NCI-H1105 (cell line): ENCODE results near the gene NKD1.
"Not testable (repeated sequence)": the region's sequence is repeated elsewhere in the genome, so short reads cannot be mapped to it uniquely, and the experiment has no call there.

Source experiments
- DNase-seq: peaks from one replicate; lab custom pipeline; 2025; lab: John Stamatoyannopoulos, UW

Gene NKD1

GRCh38 chr16:50578137-50578536 is 29.9 kb downstream of the NKD1 start:
- DNase-seq = no peak

DNA sequence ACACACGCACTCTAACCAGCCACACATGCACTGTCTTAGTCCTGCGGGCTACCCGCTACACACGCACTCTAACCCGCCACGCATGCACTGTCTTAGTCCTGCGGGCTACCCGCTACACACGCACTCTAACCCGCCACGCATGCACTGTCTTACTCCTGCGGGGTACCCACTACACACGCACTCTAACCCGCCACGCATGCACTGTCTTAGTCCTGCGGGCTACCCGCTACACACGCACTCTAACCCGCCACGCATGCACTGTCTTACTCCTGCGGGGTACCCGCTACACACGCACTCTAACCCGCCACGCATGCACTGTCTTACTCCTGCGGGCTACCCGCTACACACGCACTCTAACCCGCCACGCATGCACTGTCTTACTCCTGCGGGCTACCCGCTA is 31.2 kb downstream of the NKD1 start:
- DNase-seq = not testable (repeated sequence)

DNA sequence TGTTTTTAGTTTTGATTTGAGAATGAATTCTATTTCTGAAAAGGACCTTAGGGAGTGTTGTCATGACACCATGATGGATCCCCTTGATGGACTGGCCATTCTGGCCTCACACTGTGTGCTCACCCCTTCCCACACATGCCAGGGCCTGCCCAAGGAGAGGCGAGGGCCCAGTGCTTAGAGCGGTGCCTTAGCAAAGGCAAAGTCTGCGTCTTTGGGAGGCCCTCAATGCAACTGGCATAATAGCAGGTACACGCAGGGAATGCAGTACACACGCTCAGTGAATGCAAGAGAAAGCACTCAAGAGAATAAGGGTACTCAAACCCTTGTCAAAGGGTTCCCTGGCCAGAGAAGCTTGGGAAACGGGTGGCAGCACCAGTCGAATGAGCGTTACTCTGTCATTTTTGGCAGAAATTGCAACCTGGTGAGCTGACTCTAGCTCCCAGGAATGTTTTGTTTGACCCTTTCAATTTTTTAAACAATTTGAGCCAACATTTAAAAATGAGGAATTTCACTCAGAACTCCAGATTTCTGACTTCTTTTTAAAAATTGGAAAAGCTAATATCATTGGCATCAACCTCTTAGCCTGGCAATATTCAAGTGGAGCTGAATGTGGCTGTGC is 32.1 kb downstream of the NKD1 start:
- no peak for DNase-seq

DNA sequence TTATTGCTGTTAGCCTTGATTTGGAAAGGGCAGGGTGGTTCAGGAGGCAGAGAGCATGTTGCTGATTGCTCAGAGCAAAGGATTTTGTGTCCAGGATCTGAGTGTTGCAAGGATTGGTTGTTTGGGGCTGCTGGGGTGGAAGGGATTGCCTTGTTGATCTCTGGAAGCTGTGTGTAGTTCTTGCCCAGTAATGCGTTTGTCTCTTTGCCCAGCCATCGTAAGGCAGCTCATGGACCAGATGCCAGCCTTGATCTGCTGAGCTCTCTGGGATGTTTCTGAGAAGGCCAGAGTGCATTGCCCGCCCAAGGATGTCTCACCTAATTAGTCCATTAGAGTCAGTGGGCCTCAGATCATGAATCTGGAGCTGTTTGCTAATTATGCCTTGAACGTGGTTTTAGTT is 33.6 kb downstream of the NKD1 start:
- no peak for DNase-seq

- no peak for DNase-seq
Observed at GRCh38 chr16:50583211-50583610, 35.0 kb downstream of the NKD1 start.

DNA sequence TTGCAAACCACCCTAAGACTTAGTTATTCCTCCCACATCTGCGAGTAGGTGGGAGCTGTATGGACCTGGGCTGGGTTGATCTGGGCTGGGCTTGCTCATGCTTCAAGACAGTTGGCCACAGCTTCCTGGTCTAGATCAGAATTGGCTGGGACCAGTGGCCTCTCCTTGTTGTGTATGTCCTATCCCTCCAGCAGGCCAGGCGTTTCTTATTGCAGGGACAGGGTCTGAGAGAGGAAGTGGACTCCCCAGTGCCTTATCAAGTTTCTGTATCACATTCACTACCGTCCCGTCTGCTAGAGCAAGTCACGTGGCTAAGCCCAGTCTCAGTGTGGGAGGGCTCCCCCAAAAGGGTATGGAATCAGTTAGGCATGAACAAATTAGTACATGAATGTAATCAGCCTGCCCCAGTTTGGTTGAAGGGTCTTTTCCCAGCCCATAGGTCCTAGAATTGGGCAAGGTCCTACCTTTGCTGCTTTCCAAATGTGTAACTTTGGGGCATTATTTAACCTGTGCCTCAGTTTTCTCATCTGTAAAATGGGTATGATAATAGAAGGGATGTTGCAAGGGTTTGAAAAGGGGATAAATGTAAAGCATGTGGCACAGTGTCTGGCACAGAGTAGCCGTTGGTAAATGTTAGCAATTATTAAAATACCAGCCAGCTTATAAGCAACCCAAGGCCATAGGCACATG is 36.0 kb downstream of the NKD1 start:
- DNase-seq = no peak

DNA sequence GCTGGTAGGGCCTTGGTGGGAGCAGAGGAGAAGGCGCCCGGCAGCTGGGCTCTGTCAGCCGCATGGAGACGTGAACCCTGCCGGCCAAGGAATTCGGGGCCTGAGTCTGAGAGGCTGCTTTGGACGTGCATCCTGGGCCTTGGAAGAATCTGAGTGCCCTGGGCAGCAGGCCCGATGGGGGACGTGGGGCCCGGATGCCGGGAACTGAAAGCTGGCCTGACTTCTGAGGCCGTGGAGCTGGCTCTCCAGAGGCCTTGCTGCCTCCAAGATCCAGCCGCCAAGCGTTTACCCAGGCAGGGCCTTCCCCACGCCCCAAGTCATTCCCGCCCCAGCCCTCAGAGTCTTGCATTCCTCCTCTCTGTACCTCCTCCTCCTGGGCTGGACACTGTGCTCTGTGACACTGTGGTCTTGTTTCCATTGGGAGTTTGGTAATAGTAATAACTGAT is 37.2 kb downstream of the NKD1 start:
- no peak for DNase-seq

DNA sequence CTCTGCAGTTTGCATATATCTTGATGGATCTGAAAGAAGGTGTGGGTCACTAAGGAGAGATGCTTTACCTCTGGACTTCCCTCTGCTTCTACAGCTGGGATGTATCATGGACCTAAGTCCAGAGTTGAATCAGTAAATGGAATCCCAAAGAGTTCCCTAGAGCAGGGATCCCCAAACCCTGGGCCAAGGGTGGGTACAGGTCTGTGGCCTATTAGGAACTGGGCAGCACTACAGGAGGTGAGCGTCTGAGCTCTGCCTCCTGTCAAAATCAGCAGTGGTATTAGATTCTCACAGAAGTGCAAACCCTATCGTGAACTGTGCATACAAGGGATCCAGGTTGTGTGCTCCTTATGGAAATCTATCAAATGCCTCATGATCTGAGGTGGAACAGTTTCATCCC is 39.3 kb downstream of the NKD1 start:
- DNase-seq = no peak

DNA sequence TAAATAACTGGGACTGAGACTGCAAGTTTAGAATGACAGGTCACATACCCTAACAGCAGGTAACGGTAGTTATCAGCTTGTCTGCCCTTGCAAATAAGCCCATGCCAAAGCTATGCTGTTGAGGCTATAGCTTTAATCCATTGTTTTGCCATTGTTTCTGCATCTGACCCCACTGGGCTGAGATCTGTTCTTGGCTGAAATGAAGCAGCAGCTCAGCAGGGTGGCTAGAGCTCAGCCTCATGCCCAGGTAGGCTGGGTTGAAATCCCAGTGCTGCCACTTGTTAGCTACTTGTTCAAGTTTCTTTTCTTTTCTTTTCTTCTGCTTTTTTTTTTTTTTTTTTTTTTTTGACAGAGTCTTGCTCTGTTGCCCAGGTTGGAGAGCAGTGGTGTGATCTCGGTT is 40.1 kb downstream of the NKD1 start:
- no peak for DNase-seq

DNA sequence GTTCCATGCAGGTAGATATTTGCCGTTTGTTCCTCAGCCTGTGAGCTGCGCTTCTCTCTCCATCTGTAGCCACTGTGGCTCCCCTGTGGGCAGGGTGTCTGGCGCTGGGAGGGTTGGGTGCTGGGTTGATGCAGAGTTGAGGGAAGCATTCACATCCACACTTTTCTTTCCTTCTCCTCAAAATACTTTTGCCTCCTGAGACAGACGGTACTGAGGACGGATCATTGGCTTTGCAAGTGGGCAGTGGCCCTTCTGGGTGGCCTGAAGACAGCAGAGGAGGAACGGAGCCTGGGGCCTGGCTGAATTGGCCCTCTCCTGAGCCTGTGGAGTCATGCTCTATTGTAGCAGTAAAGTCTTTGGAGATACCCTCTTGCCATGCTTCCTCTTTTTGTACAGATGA is 43.0 kb downstream of the NKD1 start:
- DNase-seq = no peak

DNA sequence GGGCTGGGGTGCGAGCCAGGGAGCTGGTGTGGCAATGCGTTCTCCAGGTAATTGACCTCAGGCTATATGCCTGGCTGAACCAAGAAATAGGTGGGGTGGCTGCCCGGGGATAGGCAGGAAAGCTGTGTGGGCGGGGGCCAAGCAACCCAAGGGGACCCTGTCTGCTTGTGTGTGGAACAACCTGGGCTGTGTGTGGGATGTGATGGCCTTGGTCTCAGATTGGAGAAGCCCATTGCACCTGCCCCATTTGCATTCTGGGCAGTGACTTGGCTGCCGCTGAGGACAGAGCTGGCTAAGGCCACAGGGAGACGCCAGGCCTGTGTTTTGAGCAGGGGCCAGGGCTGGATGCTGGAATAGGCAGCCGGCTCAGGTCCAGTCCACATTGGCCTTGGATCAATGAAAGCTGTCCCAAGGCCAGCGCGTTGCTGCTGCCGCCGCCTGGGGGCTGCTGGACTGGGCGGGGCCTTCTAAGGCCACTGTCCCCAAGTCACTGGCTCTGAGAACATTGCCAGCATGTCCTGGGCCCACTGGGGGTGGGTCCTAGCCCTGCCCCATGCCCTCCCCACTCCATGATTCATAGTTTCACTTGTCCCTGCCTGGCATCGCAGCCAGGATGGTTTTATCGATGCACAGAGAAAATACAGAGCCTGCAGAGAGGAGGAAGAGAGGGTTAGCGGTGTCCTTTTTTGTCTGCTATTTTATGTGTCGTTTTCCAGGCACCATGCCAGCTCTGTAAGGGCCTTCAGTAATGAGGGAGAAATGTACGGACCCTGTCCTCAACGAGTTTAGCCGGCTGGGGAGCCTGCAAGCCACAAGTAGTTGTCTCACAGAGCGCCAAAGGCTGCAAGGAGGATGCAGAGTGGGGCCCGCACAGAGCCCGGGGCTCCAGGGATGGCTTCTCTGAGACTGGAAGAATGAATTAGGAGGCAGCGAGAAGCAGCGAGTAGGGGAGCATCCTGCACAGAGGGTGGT is 43.9 kb downstream of the NKD1 start:
- peak; percentile 81 for DNase-seq

DNA sequence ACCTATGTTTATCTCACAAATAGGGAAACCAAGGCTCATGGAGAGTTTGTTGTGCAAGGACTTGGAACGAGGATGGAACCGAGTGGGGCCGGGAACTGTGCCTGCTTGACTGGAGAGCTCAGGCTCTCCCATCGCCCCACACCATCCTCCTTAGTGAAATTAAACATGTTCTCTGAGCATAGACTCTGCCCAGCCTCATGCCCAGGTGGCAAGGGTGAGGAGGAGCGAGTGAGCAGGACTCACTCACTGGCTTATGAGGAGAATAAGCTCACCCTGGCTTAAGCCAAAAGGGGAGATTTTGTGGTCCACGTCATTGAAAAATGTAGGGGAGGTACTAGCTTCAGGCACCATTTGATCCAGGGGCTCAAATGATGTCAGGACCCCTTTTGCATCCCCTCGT is 44.8 kb downstream of the NKD1 start:
- DNase-seq = no peak

DNA sequence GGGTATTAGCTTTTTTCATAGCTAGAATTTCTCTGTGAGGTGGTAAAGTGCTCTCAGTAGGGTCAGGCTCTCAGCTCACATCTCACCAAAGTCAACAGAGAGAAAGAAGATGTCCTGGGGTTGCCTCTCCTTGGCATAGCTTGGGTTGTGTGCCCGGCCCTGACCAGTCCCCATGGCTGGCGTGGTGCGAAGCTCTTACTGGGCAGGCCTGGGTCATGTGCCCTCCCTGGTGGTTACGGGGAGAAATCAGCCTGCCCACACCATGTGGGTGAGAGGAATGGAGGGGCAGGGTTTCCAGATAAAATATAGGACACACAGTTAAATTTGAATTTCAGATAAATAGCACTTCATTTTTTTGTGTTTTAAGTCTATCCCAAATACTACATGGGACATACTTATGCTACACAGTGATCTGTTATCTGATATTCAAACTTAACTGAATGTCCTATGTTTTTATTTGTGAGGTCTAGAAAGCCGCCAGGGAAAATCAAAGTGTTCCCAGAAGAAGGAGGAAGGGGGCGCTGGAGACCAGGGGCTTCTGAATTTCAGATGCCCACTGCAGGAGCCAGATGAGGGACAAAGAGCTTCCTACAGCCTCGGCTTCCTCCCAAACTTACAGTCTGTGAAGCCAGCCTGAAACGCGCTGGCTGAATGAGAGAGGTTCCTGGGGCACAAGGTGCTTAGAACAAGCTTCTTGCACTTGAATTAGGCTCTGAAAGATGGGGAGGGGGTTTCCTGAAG is 45.4 kb downstream of the NKD1 start:
- no peak for DNase-seq

DNA sequence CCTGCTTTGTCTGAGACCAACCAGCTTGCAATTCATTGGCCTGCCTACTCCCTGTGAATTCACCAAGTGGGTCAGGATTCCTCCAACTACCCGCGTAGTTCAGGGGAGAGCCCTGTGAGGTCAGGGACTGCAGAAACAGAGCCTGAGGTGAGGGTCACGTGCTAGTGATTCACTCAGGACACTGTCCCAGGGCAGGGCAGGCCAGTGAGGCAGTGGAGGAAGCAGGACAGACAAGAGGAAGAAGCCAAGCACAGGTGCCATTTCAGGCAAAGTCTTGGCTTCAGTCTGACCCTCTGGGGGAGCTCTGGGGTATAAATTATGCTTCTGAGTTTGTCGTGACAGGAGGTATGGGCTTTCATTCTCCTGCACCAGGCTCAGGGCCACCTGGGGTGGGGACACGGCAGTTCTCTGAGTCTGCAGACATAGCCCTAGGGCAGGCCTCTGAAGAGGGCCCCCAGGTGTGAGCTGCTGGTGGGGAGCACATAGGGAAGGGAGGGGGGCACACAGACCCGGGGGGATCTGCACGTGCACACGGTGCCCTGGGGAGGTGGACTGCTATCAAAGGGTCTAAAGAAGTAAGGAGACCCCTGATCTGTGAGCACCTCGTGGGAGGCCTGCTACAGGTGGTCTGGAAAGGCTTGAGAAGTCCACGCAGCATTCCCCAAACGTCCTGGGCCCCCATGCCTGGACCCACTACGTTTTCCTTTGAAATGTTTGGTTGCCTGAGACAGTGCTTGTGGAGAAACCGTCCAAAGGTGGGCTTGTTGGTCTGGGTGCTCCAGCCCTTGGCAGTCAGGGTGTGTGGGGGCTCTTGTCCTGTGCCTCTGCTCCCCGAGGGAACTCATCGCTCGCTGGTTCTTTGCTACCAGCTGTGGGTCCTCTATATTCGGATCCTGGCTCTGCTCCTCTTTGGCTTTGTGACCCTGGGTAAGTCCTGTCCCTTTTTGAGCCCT is 46.4 kb downstream of the NKD1 start:
- no peak for DNase-seq

DNA sequence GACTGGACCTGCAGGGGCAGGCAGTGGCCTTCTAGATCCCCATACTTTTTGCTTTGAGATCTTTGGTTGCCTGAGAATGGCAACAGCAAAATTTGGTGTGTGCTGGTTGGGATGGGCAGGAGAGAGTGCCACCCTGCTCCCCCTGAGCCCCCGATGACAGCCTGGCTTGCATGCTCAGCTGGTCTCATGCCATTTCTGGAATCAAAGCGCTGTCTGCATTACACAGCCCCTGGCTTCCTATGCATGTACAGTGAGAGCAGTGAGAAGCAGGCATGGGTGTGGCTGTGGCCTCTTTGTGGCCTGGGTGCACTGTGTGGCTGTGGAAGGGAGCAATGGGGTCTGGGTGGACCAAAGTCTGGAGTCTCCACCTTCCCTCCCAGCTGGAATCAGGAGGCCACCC is 47.7 kb downstream of the NKD1 start:
- no peak for DNase-seq

GRCh38 chr16:50596762-50597450 is 48.7 kb downstream of the NKD1 start:
- no peak for DNase-seq

DNA sequence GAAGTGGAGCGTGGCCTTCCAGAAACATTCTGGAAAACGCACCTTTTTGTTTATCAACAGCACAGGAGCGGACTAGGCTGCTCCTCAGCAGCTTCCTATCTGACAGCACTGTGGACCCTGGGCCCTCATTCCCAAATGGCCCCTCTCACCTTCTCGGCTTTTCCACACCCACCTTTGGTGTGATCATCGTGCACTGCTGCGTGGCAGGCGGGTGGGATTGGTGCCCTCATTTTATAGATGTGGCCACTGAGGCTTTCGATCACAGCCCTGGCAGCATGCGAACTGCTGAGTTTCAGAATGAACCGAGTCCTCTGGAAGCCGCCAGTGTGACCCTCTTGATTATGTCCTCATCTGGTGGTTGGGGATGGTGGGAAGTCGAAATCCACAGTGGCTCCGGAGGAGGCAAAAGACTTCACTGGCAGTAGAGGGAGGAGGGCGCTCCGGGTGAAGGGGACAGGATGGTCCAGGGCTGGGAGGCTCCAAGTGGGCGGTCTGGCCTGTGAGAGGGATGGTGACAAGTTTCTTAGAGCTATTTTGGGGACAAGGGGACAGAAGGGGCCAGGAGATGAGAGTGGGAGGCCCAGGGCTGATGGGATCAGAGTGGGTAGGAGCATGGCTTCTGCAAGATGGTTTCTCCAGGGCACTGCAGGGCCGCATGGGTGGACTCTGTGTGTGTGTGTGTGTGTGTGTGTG is 49.5 kb downstream of the NKD1 start:
- DNase-seq = no peak

DNA sequence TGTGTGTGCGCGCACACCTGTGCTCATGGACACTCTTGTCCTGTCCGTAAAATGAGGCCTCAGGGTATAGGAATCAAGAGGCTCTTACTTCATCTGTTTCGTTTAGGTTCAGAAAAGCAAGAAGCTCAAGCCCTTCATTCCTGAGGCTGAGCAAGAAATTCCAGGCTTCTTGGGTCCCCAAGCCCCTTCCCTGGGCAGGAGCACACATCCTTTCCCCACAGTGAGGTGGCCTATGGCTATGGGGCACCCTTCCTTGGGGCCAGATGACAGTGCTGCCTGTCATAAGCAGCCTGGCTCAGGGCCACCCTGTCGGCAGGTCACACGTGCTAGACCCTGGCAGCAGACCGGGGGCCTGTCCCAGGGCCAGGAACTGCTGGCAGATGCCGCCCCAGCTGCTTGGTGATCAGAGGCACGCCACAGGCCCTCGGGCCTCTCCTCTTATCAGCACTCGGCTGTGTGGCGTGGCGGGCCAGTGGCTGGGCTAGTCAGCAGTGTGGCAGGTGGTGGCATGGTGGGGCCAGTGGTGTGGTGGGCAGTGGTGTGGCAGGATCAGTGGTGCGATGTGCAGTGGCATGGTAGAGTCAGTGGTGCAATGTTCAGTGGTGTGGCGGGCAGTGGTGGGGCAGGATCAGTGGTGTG is 50.2 kb downstream of the NKD1 start:
- no peak for DNase-seq

DNA sequence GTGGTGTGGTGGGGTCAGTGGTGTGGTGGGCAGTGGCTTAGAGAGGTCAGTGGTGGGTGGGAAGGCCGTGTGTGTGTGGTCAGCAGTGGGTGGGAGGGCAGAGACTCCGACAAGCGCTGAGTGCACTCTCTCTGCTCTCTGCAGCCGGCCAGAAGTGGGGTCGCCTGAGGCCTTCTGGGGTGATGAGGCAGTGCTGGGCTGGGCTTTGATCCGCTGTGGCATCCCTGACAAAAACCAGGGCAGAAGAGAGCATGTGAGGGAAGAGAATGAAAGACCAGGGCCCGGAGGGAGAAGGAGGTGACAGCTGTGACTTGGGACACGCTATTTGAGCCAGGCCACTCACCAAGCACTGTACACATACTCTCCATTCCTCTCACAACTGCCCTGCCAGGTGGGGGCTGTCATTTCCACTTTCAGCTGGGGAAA is 50.8 kb downstream of the NKD1 start:
- no peak for DNase-seq
